ENCODE data around the gene ADAMTSL2. TPM values are rescaled to one million over a fixed set of nuclear protein-coding genes. Genes with fewer than 3 reads are reported as not detected.

The ADAMTSL2 gene
- total RNA-seq, 2 experiments from 2014 or later = not detected

GRCh38 chr9:133569121-133569785 is 34.7 kb downstream of the ADAMTSL2 start:
- H3K36me3 Mint-ChIP-seq = no peaks in the 10 kb centered on the region
- CTCF ChIA-PET = no interaction called here
- DNase-seq (no peak), ATAC-seq (no peak)
- no peak overlapping the region for H3K4me3 Mint-ChIP-seq
- no peaks in the 10 kb centered on the region for H3K4me1 Mint-ChIP-seq
- H3K9me3 Mint-ChIP-seq (ENCODE audit: low read depth) = no peaks in the 10 kb centered on the region
- H3K27ac Mint-ChIP-seq = no peak overlapping the region
- H3K27me3 Mint-ChIP-seq = no peaks in the 10 kb centered on the region

DNA sequence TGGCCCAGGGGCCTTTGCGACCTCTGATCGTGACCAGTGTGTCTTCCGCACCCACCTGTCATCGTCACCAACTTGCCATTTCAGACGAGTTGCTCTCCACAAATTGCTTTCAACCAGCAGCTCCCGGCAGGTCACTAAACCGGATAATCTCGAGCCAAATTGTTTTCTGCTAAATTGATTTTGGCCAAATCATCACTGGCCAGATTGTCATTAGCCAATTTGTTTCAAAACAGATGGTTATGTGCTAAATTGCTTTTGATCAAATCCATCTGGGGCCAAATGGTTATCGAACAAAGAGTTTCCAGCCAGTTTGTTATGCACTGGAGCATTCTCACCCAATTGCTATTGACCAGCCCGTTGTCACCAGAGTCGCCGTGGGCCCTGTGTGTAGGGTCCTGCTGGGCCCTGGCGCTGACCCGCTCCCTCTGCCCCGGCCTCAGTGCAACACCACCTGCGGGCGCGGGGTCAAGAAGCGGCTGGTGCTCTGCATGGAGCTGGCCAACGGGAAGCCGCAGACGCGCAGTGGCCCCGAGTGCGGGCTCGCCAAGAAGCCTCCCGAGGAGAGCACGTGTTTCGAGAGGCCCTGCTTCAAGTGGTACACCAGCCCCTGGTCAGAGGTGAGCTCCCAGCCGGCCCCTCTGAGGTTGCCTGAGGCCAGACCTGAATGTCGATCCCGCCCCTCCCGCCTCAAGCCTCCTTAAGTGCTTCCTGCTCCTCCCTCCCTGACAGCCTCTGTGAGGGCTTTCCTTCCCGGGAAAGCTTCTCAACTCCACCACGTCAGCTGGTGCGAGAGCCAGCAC is 35.6 kb downstream of the ADAMTSL2 start:
- DNase-seq = no peak
- Mint-ChIP-seq H3K27me3 (no peaks in the 10 kb centered on the region), H3K36me3 (no peaks in the 10 kb centered on the region), H3K4me1 (no peaks in the 10 kb centered on the region), H3K4me3 (no peak overlapping the region), H3K9me3 (ENCODE audit: low read depth) (no peaks in the 10 kb centered on the region), H3K27ac (no peak overlapping the region)
- CTCF ChIA-PET = no interaction called here
- no peak for ATAC-seq

GRCh38 chr9:133570691-133571080 is 36.2 kb downstream of the ADAMTSL2 start:
- Mint-ChIP-seq H3K4me3 (no peak overlapping the region), H3K27ac (no peak overlapping the region), H3K27me3 (no peaks in the 10 kb centered on the region), H3K9me3 (ENCODE audit: low read depth) (no peaks in the 10 kb centered on the region), H3K4me1 (no peaks in the 10 kb centered on the region), H3K36me3 (no peaks in the 10 kb centered on the region)
- DNase-seq = no peak
- no peak for ATAC-seq
- CTCF ChIA-PET = no interaction called here

- Mint-ChIP-seq H3K9me3 (ENCODE audit: low read depth) (no peaks in the 10 kb centered on the region), H3K27me3 (peaks cover 5% of the 10 kb centered on the region), H3K36me3 (no peaks in the 10 kb centered on the region), H3K27ac (no peak overlapping the region), H3K4me3 (no peak overlapping the region), H3K4me1 (no peaks in the 10 kb centered on the region)
- DNase-seq (no peak), ATAC-seq (no peak)
- CTCF ChIA-PET = no interaction called here
Observed at GRCh38 chr9:133571391-133571890, 36.9 kb downstream of the ADAMTSL2 start.

GRCh38 chr9:133571896-133572595 is 37.5 kb downstream of the ADAMTSL2 start:
- no peaks in the 10 kb centered on the region for H3K4me1 Mint-ChIP-seq
- DNase-seq (no peak), ATAC-seq (no peak)
- no peaks in the 10 kb centered on the region for H3K36me3 Mint-ChIP-seq
- peaks cover 10% of the 10 kb centered on the region for H3K27me3 Mint-ChIP-seq
- no peaks in the 10 kb centered on the region for H3K9me3 Mint-ChIP-seq (ENCODE audit: low read depth)
- no peak overlapping the region for H3K27ac Mint-ChIP-seq
- no peak overlapping the region for H3K4me3 Mint-ChIP-seq
- CTCF ChIA-PET = no interaction called here

DNA sequence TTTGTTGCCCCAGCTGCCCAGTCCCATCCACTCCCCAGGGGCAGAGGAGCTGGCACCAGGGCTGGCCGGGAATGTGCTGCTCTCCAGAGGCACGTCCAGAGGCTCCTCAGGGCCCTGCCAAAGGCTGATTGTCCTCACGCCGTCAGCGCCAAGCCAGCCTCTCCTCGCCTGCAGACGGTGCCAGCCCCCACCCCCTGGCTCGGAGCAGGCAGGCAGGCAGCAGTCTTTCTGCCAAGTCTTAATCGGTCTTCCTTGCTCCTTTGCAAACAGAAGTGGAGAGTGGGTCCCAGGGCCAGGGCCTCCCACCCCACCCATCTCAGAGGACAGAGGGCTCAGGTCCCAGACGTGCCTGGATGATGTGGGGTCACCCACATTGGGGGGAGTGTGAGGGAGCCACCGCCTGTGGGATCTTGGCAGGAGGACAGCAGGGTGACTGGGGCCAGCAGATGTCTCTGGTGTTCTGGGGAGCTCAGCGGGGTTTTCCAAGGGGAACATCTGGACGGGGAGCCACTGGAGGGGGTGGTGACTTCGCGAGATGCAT is 38.4 kb downstream of the ADAMTSL2 start:
- CTCF ChIA-PET = no interaction called here
- Mint-ChIP-seq H3K4me3 (no peak overlapping the region), H3K9me3 (ENCODE audit: low read depth) (no peaks in the 10 kb centered on the region), H3K27ac (no peak overlapping the region), H3K36me3 (no peaks in the 10 kb centered on the region), H3K4me1 (no peaks in the 10 kb centered on the region), H3K27me3 (peaks cover 16% of the 10 kb centered on the region)
- no peak for ATAC-seq
- no peak for DNase-seq

- Mint-ChIP-seq H3K9me3 (ENCODE audit: low read depth) (no peaks in the 10 kb centered on the region), H3K27me3 (peaks cover 24% of the 10 kb centered on the region), H3K4me1 (no peaks in the 10 kb centered on the region), H3K27ac (no peak overlapping the region), H3K36me3 (no peaks in the 10 kb centered on the region), H3K4me3 (no peak overlapping the region)
- ATAC-seq = no peak
- CTCF ChIA-PET = no interaction called here
- DNase-seq = no peak
Observed at GRCh38 chr9:133573791-133574515, 39.4 kb downstream of the ADAMTSL2 start.

DNA sequence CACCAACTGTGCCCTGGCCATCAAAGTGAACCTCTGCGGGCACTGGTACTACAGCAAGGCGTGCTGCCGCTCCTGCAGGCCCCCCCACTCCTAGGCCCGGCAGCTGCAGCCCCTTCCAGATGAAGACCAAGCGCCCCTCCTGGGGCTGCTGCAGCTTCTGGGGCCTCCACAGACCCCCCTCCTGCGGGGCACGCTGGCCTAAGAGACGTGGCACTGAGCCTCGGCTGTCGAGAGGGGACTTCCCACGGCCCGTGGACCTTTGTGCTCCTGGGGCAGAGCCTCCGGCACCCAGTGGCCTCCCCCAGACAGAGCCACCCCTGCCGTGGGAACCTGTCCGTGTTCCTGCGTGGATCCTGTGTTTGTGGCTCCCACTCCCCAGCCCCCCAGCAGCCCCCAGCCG is 40.3 kb downstream of the ADAMTSL2 start:
- no peak for DNase-seq
- H3K27me3 Mint-ChIP-seq = peaks cover 31% of the 10 kb centered on the region
- no peaks in the 10 kb centered on the region for H3K36me3 Mint-ChIP-seq
- no peaks in the 10 kb centered on the region for H3K4me1 Mint-ChIP-seq
- CTCF ChIA-PET = no interaction called here
- no peak overlapping the region for H3K4me3 Mint-ChIP-seq
- no peaks in the 10 kb centered on the region for H3K9me3 Mint-ChIP-seq (ENCODE audit: low read depth)
- no peak for ATAC-seq
- H3K27ac Mint-ChIP-seq = no peak overlapping the region

- Mint-ChIP-seq H3K9me3 (ENCODE audit: low read depth) (no peaks in the 10 kb centered on the region), H3K4me3 (no peak overlapping the region), H3K4me1 (no peaks in the 10 kb centered on the region), H3K27ac (no peak overlapping the region), H3K36me3 (no peaks in the 10 kb centered on the region), H3K27me3 (peaks cover 38% of the 10 kb centered on the region)
- CTCF ChIA-PET = no interaction called here
- DNase-seq (no peak), ATAC-seq (no peak)
Observed at GRCh38 chr9:133575186-133576030, 40.9 kb downstream of the ADAMTSL2 start.

- no peaks in the 10 kb centered on the region for H3K4me1 Mint-ChIP-seq
- ATAC-seq = no peak
- CTCF ChIA-PET = no interaction called here
- peaks cover 45% of the 10 kb centered on the region for H3K27me3 Mint-ChIP-seq
- no peak overlapping the region for H3K27ac Mint-ChIP-seq
- no peaks in the 10 kb centered on the region for H3K9me3 Mint-ChIP-seq (ENCODE audit: low read depth)
- no peaks in the 10 kb centered on the region for H3K36me3 Mint-ChIP-seq
- no peak for DNase-seq
- H3K4me3 Mint-ChIP-seq = no peak overlapping the region
Observed at GRCh38 chr9:133576031-133576874, 41.7 kb downstream of the ADAMTSL2 start.

- ATAC-seq (no peak), DNase-seq (no peak)
- H3K27me3 Mint-ChIP-seq = peaks cover 54% of the 10 kb centered on the region
- H3K36me3 Mint-ChIP-seq = no peaks in the 10 kb centered on the region
- H3K9me3 Mint-ChIP-seq (ENCODE audit: low read depth) = no peaks in the 10 kb centered on the region
- no peaks in the 10 kb centered on the region for H3K4me1 Mint-ChIP-seq
- H3K27ac Mint-ChIP-seq = no peak overlapping the region
- H3K4me3 Mint-ChIP-seq = no peak overlapping the region
- CTCF ChIA-PET = no interaction called here
Observed at GRCh38 chr9:133576875-133577736, 42.6 kb downstream of the ADAMTSL2 start.

Measured in activated CD8-positive, alpha-beta memory T cell treated with anti-CD3 and anti-CD28 coated beads, Interleukin-2, amount 10 ng/mL, durations not matched to agents 7 days and 5 days (primary cell).